Measurements from ENCODE around the gene TTC24.

GRCh38 chr1:156591432-156592157 is 12.1 kb downstream of the TTC24 start, which contains the start of gene NAXE:
- TF ChIP-seq CTCF (conservative IDR thresholded peaks at IDR 0.05) (no peak), ZFX (IDR thresholded peaks at IDR 0.05) (peak; percentile 95)
